ENCODE measurements around the gene OR1S1. TPM values are rescaled to one million over a fixed set of nuclear protein-coding genes. Genes with fewer than 3 reads are reported as not detected.
"Not testable (repeated sequence)": the region's sequence is repeated elsewhere in the genome, so short reads cannot be mapped to it uniquely, and the experiment has no call there.

Gene OR1S1
- not detected for total RNA-seq
- not detected for polyA plus RNA-seq
- long read RNA-seq, donor 1 = 0 reads
- long read RNA-seq, donor 2 = 0 reads
- long read RNA-seq, donor 3 = 0 reads
- long read RNA-seq, donor 4 = 0 reads
- long read RNA-seq, donor 5 = 0 reads
- long read RNA-seq, donor 6 = 0 reads
- long read RNA-seq, donor 7 = 0 reads
- long read RNA-seq, donor 8 = 0 reads
- long read RNA-seq, donor 9 = 0 reads
- long read RNA-seq, donor 10 = 0 reads

DNA sequence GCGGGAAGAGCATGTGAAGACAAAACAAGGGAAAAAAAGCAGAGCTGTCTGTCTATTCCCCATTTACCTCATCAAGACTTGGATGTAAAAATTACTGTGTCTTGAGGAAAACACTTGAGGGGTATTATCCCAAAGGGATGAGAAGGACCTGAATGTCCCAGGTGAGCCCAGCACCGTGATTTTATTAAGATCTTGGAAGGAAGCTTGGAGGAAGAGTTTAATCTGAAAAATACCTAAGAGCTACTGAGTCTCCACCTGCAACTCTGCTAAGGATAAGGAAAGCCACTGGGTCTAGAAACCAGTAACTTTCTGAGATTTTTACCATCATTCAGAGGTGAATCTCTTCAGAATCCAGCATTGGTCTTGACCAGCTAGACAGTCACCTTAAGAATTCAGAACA is at the start of gene OR1S1:
Gene OR1S1 (plus strand): TSS at position 301 of the 400 bp plus-strand sequence.
- WGBS = 93% methylated on average over 2 of the region's 2 CpGs
- not testable (repeated sequence) for DNase-seq (ENCODE audit: low read depth in 6 of 9, low spot score in 9 of 9); H3K9me3 ChIP-seq (ENCODE audit: control insufficient read depth in 2 of 2, insufficient read depth in 1 of 2, low read length in 1 of 2); H3K4me3 ChIP-seq (ENCODE audit: low read length in 2 of 2); H3K27ac ChIP-seq (ENCODE audit: low read depth in 1 of 2, low read length in 1 of 2); H3K27me3 ChIP-seq (ENCODE audit: control insufficient read depth in 2 of 2, insufficient read depth in 1 of 2, low read length in 1 of 2); H3K36me3 ChIP-seq (ENCODE audit: control insufficient read depth in 2 of 2, insufficient read depth in 2 of 2, low read length in 1 of 2); H3K4me1 ChIP-seq (ENCODE audit: control insufficient read depth in 2 of 2, insufficient read depth in 2 of 2, low read length in 2 of 2)

GRCh38 chr11:58164389-58164788 is 48.1 kb upstream of the OR1S1 start:
- no peak overlapping the region for H3K4me3 ChIP-seq (ENCODE audit: low read length in 2 of 2)
- no peak for DNase-seq (ENCODE audit: low read depth in 6 of 9, low spot score in 9 of 9)
- H3K27me3 ChIP-seq (ENCODE audit: control insufficient read depth in 2 of 2, insufficient read depth in 1 of 2, low read length in 1 of 2) = no peaks in the 10 kb centered on the region
- H3K4me1 ChIP-seq (ENCODE audit: control insufficient read depth in 2 of 2, insufficient read depth in 2 of 2, low read length in 2 of 2) = no peaks in the 10 kb centered on the region
- no peaks in the 10 kb centered on the region for H3K36me3 ChIP-seq (ENCODE audit: control insufficient read depth in 2 of 2, insufficient read depth in 2 of 2, low read length in 1 of 2)
- H3K27ac ChIP-seq (ENCODE audit: low read depth in 1 of 2, low read length in 1 of 2) = no peak overlapping the region
- H3K9me3 ChIP-seq (ENCODE audit: control insufficient read depth in 2 of 2, insufficient read depth in 1 of 2, low read length in 1 of 2) = no peaks in the 10 kb centered on the region
- 88% methylated on average over 4 of the region's 4 CpGs for WGBS

GRCh38 chr11:58164990-58165389 is 47.5 kb upstream of the OR1S1 start:
- Histone ChIP-seq H3K4me1 (ENCODE audit: control insufficient read depth in 2 of 2, insufficient read depth in 2 of 2, low read length in 2 of 2) (no peaks in the 10 kb centered on the region), H3K4me3 (ENCODE audit: low read length in 2 of 2) (no peak overlapping the region), H3K36me3 (ENCODE audit: control insufficient read depth in 2 of 2, insufficient read depth in 2 of 2, low read length in 1 of 2) (no peaks in the 10 kb centered on the region), H3K9me3 (ENCODE audit: control insufficient read depth in 2 of 2, insufficient read depth in 1 of 2, low read length in 1 of 2) (no peaks in the 10 kb centered on the region), H3K27me3 (ENCODE audit: control insufficient read depth in 2 of 2, insufficient read depth in 1 of 2, low read length in 1 of 2) (no peaks in the 10 kb centered on the region), H3K27ac (ENCODE audit: low read depth in 1 of 2, low read length in 1 of 2) (no peak overlapping the region)
- DNase-seq (ENCODE audit: low read depth in 6 of 9, low spot score in 9 of 9) = no peak
- 67% methylated on average over 1 of the region's 1 CpG for WGBS

DNA sequence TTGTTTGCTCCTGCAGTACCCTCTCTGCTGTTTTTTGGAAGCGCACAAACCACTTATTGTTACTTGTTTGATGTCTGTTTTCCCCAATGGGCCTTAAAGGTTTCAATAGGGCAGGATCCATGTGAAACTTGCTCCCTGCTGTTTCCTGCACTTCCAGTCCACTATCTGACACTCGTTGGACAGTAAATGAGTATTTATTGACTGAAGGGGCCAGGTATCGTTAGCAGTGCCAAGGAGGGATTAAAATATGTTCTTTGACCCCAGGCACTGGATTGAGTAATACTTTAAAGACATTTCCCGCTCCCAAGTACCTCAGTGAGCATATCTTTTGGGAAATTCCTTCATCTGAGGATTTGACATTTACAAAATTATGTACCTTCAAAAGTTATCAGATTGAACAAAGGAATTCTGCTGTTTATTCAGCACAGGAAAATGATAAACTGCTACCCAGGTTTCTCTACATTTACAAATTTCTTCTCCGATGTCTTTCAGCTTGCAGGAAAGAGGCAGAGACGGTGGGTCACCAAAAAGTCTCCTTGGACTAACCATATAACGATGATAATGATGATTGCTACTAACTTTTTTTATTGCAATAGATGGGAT is 46.9 kb upstream of the OR1S1 start:
- Histone ChIP-seq H3K36me3 (ENCODE audit: control insufficient read depth in 2 of 2, insufficient read depth in 2 of 2, low read length in 1 of 2) (no peaks in the 10 kb centered on the region), H3K4me1 (ENCODE audit: control insufficient read depth in 2 of 2, insufficient read depth in 2 of 2, low read length in 2 of 2) (no peaks in the 10 kb centered on the region), H3K27ac (ENCODE audit: low read depth in 1 of 2, low read length in 1 of 2) (no peak overlapping the region), H3K27me3 (ENCODE audit: control insufficient read depth in 2 of 2, insufficient read depth in 1 of 2, low read length in 1 of 2) (no peaks in the 10 kb centered on the region), H3K9me3 (ENCODE audit: control insufficient read depth in 2 of 2, insufficient read depth in 1 of 2, low read length in 1 of 2) (no peaks in the 10 kb centered on the region), H3K4me3 (ENCODE audit: low read length in 2 of 2) (no peak overlapping the region)
- WGBS = 66% methylated on average over 7 of the region's 7 CpGs
- DNase-seq (ENCODE audit: low read depth in 6 of 9, low spot score in 9 of 9) = no peak

GRCh38 chr11:58177409-58178054 is 35.0 kb upstream of the OR1S1 start:
- Histone ChIP-seq H3K4me3 (ENCODE audit: low read length in 2 of 2) (no peak overlapping the region), H3K4me1 (ENCODE audit: control insufficient read depth in 2 of 2, insufficient read depth in 2 of 2, low read length in 2 of 2) (no peaks in the 10 kb centered on the region), H3K27ac (ENCODE audit: low read depth in 1 of 2, low read length in 1 of 2) (no peak overlapping the region), H3K9me3 (ENCODE audit: control insufficient read depth in 2 of 2, insufficient read depth in 1 of 2, low read length in 1 of 2) (no peaks in the 10 kb centered on the region), H3K36me3 (ENCODE audit: control insufficient read depth in 2 of 2, insufficient read depth in 2 of 2, low read length in 1 of 2) (no peaks in the 10 kb centered on the region), H3K27me3 (ENCODE audit: control insufficient read depth in 2 of 2, insufficient read depth in 1 of 2, low read length in 1 of 2) (no peaks in the 10 kb centered on the region)
- DNase-seq (ENCODE audit: low read depth in 6 of 9, low spot score in 9 of 9) = no peak
- 88% methylated on average over 5 of the region's 5 CpGs for WGBS

DNA sequence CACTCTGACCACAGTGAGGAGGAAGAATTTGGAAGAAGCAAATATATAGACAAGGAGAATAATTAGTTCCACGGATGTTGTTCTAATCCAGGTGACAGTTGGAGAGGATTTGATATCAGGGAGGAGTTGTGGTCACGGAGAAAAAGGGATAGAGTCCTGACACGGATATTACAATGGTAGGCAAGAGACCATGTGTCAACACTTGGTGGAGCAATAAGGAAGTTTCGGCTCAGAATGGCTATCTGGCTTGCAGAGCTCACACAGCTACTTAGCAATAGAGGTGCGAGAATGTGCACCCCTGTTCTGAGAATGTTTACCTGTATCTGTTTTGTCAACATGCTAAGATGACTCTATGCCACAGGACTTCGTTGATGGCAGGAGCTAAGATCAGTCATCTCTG is 34.1 kb upstream of the OR1S1 start:
- H3K4me3 ChIP-seq (ENCODE audit: low read length in 2 of 2) = no peak overlapping the region
- no peaks in the 10 kb centered on the region for H3K27me3 ChIP-seq (ENCODE audit: control insufficient read depth in 2 of 2, insufficient read depth in 1 of 2, low read length in 1 of 2)
- no peaks in the 10 kb centered on the region for H3K36me3 ChIP-seq (ENCODE audit: control insufficient read depth in 2 of 2, insufficient read depth in 2 of 2, low read length in 1 of 2)
- H3K27ac ChIP-seq (ENCODE audit: low read depth in 1 of 2, low read length in 1 of 2) = no peak overlapping the region
- no peaks in the 10 kb centered on the region for H3K9me3 ChIP-seq (ENCODE audit: control insufficient read depth in 2 of 2, insufficient read depth in 1 of 2, low read length in 1 of 2)
- 91% methylated on average over 6 of the region's 6 CpGs for WGBS
- DNase-seq (ENCODE audit: low read depth in 6 of 9, low spot score in 9 of 9) = no peak
- no peaks in the 10 kb centered on the region for H3K4me1 ChIP-seq (ENCODE audit: control insufficient read depth in 2 of 2, insufficient read depth in 2 of 2, low read length in 2 of 2)

DNA sequence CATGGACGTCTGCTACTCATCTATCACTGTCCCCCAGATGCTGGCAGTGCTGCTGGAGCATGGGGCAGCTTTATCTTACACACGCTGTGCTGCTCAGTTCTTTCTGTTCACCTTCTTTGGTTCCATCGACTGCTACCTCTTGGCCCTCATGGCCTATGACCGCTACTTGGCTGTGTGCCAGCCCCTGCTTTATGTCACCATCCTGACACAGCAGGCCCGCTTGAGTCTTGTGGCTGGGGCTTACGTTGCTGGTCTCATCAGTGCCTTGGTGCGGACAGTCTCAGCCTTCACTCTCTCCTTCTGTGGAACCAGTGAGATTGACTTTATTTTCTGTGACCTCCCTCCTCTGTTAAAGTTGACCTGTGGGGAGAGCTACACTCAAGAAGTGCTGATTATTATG is 32.9 kb upstream of the OR1S1 start:
- no peak overlapping the region for H3K4me3 ChIP-seq (ENCODE audit: low read length in 2 of 2)
- no peaks in the 10 kb centered on the region for H3K27me3 ChIP-seq (ENCODE audit: control insufficient read depth in 2 of 2, insufficient read depth in 1 of 2, low read length in 1 of 2)
- no peaks in the 10 kb centered on the region for H3K4me1 ChIP-seq (ENCODE audit: control insufficient read depth in 2 of 2, insufficient read depth in 2 of 2, low read length in 2 of 2)
- H3K27ac ChIP-seq (ENCODE audit: low read depth in 1 of 2, low read length in 1 of 2) = no peak overlapping the region
- H3K36me3 ChIP-seq (ENCODE audit: control insufficient read depth in 2 of 2, insufficient read depth in 2 of 2, low read length in 1 of 2) = no peaks in the 10 kb centered on the region
- WGBS = 92% methylated on average over 7 of the region's 7 CpGs
- H3K9me3 ChIP-seq (ENCODE audit: control insufficient read depth in 2 of 2, insufficient read depth in 1 of 2, low read length in 1 of 2) = no peaks in the 10 kb centered on the region
- no peak for DNase-seq (ENCODE audit: low read depth in 6 of 9, low spot score in 9 of 9)

DNA sequence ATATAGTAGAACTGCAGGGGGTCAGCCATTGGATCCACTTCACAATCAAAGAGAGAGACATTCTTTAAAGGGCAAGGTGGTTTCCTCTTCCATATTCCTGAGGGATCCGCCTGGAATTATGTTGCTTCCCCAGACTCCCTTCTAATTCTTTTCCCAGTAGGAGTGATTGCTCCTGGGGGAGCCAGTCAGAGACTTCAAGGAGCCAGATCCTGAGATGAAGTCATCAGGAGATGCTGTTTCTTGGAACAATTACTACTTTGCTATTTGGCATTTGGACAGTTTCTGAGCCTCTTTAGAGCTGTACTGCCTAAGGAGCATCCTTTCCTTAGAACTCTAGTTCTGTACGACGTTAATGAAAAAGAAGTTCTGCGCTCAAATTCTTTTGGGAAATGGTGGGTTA is 25.6 kb upstream of the OR1S1 start:
- no peaks in the 10 kb centered on the region for H3K4me1 ChIP-seq (ENCODE audit: control insufficient read depth in 2 of 2, insufficient read depth in 2 of 2, low read length in 2 of 2)
- H3K27ac ChIP-seq (ENCODE audit: low read depth in 1 of 2, low read length in 1 of 2) = no peak overlapping the region
- 95% methylated on average over 4 of the region's 4 CpGs for WGBS
- no peaks in the 10 kb centered on the region for H3K9me3 ChIP-seq (ENCODE audit: control insufficient read depth in 2 of 2, insufficient read depth in 1 of 2, low read length in 1 of 2)
- no peaks in the 10 kb centered on the region for H3K36me3 ChIP-seq (ENCODE audit: control insufficient read depth in 2 of 2, insufficient read depth in 2 of 2, low read length in 1 of 2)
- no peak for DNase-seq (ENCODE audit: low read depth in 6 of 9, low spot score in 9 of 9)
- H3K4me3 ChIP-seq (ENCODE audit: low read length in 2 of 2) = no peak overlapping the region
- no peaks in the 10 kb centered on the region for H3K27me3 ChIP-seq (ENCODE audit: control insufficient read depth in 2 of 2, insufficient read depth in 1 of 2, low read length in 1 of 2)

DNA sequence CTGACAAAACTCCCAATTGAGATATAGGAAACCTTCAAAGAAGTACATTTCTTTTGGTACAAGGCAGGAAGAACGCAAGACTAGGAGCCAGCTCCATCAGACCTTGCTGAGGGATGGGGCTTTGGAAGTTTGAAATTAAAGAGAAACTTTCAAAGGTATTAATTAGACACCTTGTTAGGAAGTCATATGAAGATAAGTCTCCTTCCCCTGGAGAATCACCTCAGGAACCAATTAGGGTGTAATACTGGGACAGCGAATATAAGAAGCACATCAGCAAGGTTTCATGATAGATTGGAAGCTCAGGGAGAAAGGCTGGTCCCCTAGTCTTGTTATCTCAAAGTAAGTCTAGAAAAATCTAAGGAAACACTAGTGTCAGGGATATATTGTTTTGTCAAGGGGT is 23.8 kb upstream of the OR1S1 start, which contains the start of gene OR9Q2:
Gene OR9Q2 (plus strand): TSS at position 301 of the 400 bp plus-strand sequence. CDS start 1,421 bp downstream, outside the sequence.
- no peak within 1 kb of the TSS for H3K27ac ChIP-seq (ENCODE audit: low read depth in 1 of 2, low read length in 1 of 2)
- no peak for DNase-seq (ENCODE audit: low read depth in 6 of 9, low spot score in 9 of 9)
- 90% methylated on average over 2 of the region's 2 CpGs for WGBS

More for the DNA sequence above, 23.8 kb upstream of the OR1S1 start, which contains the start of gene OR9Q2:
- no peaks in the 10 kb centered on the region for H3K9me3 ChIP-seq (ENCODE audit: control insufficient read depth in 2 of 2, insufficient read depth in 1 of 2, low read length in 1 of 2)
- no peaks in the 10 kb centered on the region for H3K4me1 ChIP-seq (ENCODE audit: control insufficient read depth in 2 of 2, insufficient read depth in 2 of 2, low read length in 2 of 2)
- no peak within 1 kb of the TSS for H3K4me3 ChIP-seq (ENCODE audit: low read length in 2 of 2)
- no peaks in the 10 kb centered on the region for H3K27me3 ChIP-seq (ENCODE audit: control insufficient read depth in 2 of 2, insufficient read depth in 1 of 2, low read length in 1 of 2)
- H3K36me3 ChIP-seq (ENCODE audit: control insufficient read depth in 2 of 2, insufficient read depth in 2 of 2, low read length in 1 of 2) = no peaks in the 10 kb centered on the region

Measured in thymus (tissue), 14 donors.